T-cell (primary cell): Measurements from ENCODE around the gene CDK6. TPM values are rescaled to one million over a fixed set of nuclear protein-coding genes. Genes with fewer than 3 reads are reported as not detected.

ENCODE experiments used
- ATAC-seq, 4 experiments: fragments of 200-7000 bp in 3 of 4; fragments of 150-1000 bp in 1 of 4; cut with Tn5 transposase; replicated peaks in 1 of 4; 1 replicate in 3 of 4; 2 replicates in 1 of 4; pipeline ENCODE4 v1.10.0; 2021; ENCODE audit warnings: moderate library complexity in 3 of 4, mild to moderate bottlenecking in 2 of 4, moderate number of reproducible peaks in 1 of 4
- CTCF ChIA-PET, 2 donors: fragments of 300-600 bp; sonication (Branson Sonifier 250); formaldehyde crosslinking; loops; one replicate each; lab custom pipeline; 2022; ENCODE audit warnings: antibody characterized with exemption in 2 of 2; lab: Charles Lee
- POLR2A ChIA-PET, 2 donors: fragments of 300-600 bp; sonication (Branson Sonifier 250); formaldehyde crosslinking; loops; one replicate each; lab custom pipeline; 2022; ENCODE audit warnings: antibody characterized with exemption in 2 of 2; lab: Charles Lee
- DNase-seq, 35 experiments: peaks; one replicate each; pipeline versions ENCODE4 v3.0.0 to v3.0.0-alpha.2; 2013 to 2023
- H3K27ac ChIP-seq: one replicate; pipeline ENCODE4 v1.5.1; 2013; ENCODE audit warnings: low read length
- H3K27me3 ChIP-seq, 2 experiments: replicated peaks in 1 of 2; 1 replicate in 1 of 2; 2 replicates in 1 of 2; pipeline versions ENCODE4 v1.6.1 to v1.7.0; 2013; ENCODE audit warnings: low read length in 1 of 2, mixed read lengths in 1 of 2; ENCODE audit not compliant: control insufficient read depth in 2 of 2, insufficient read depth in 2 of 2; ENCODE audit errors: extremely low read depth in 1 of 2
- H3K36me3 ChIP-seq, 2 donors: 1 replicate in 1 of 2; 2 replicates in 1 of 2; pipeline versions ENCODE4 v1.6.1 to v1.7.0; 2013; ENCODE audit warnings: low read length in 1 of 2; ENCODE audit not compliant: control insufficient read depth in 2 of 2, insufficient read depth in 1 of 2; ENCODE audit errors: extremely low read depth in 1 of 2
- H3K4me1 ChIP-seq, 2 experiments: 1 replicate in 1 of 2; 2 replicates in 1 of 2; pipeline versions ENCODE4 v1.6.1 to v1.7.0; 2013; ENCODE audit warnings: low read length in 2 of 2, mixed read lengths in 1 of 2; ENCODE audit not compliant: insufficient read depth in 2 of 2, control insufficient read depth in 1 of 2; ENCODE audit errors: extremely low read depth in 1 of 2
- H3K4me3 ChIP-seq, 2 donors: 1 replicate in 1 of 2; 2 replicates in 1 of 2; pipeline versions ENCODE4 v1.5.1 to v1.7.0; 2013; ENCODE audit warnings: mild to moderate bottlenecking in 2 of 2, low read length in 1 of 2, moderate library complexity in 1 of 2; ENCODE audit not compliant: control insufficient read depth in 1 of 2; ENCODE audit errors: extremely low read depth in 1 of 2
- H3K9me3 ChIP-seq: 2 replicates; pipeline ENCODE4 v1.7.0; 2013
- H3K27ac Mint-ChIP-seq, 2 donors: one replicate each; pipeline ENCODE4 v1.8.0; 2020 to 2021; ENCODE audit warnings: mild to moderate bottlenecking in 2 of 2, mixed read lengths in 2 of 2
- H3K27me3 Mint-ChIP-seq, 2 donors: one replicate each; pipeline ENCODE4 v1.8.0; 2021 to 2022; ENCODE audit warnings: mixed read lengths in 2 of 2
- H3K36me3 Mint-ChIP-seq: one replicate; pipeline ENCODE4 v1.8.0; 2021; ENCODE audit warnings: mixed read lengths
- H3K4me1 Mint-ChIP-seq, 3 donors: one replicate each; pipeline ENCODE4 v1.8.0; 2020 to 2022; ENCODE audit warnings: mixed read lengths in 3 of 3, mild to moderate bottlenecking in 1 of 3
- H3K4me3 Mint-ChIP-seq, 3 donors: one replicate each; pipeline ENCODE4 v1.8.0; 2020 to 2022; ENCODE audit warnings: mild to moderate bottlenecking in 3 of 3, mixed read lengths in 3 of 3, moderate library complexity in 3 of 3
- H3K9me3 Mint-ChIP-seq, 3 donors: one replicate each; pipeline ENCODE4 v1.8.0; 2020 to 2022; ENCODE audit warnings: mixed read lengths in 3 of 3
- WGBS: methylation state at CpG from one replicate; pipeline ENCODE4 v1.1.5; 2013; ENCODE audit warnings: missing lambda C conversion rate; ENCODE audit not compliant: insufficient coverage; 5-methylcytosine and 5-hydroxymethylcytosine counted together
- total RNA-seq, 35 experiments: library from RNA in 6 of 35; stranded (reverse) in 6 of 35; fragments of 120-200 nt in 1 of 35; gene quantifications; one replicate each; pipeline versions ENCODE4 v1.2.1 to v1.2.4 and lab custom pipeline; 2013 to 2026

The CDK6 gene
- total RNA-seq, 5 donors from 2014 or later (not counting 1 experiment from before 2014, with no cell fraction given), result 29.8 to 107 (median 43.9) TPM

GRCh38 chr7:92754919-92755581 is 81.3 kb downstream of the CDK6 start:
- CTCF ChIA-PET, result interaction anchor here (0.7 to 1.4 kb wide), 3 partner anchors 10 to 368 kb away, joined by 3 to 5 read pairs (median 3); no protein-coding TSS in a partner anchor
- Mint-ChIP-seq H3K27ac (no peak overlapping the region), H3K36me3 (peaks cover 48% of the 10 kb centered on the region)

DNA sequence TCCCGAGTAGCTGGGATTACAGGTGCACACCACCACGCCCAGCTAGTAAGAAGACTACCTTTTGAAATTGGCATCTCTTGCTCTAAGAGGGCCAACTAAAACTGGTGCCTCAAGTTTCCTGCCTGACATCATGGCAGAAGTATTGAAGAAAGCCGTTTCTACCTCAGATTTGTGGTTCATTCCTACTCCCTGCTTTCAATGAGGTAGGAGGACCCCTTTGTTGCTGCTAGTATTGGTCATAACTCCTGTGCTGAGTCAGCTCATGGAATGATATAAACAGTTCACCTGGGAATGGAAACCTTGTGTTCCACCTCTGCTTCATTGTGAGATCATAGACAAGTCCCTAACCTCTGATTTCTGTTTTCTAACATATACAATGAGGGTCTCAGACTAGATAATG is 82.8 kb downstream of the CDK6 start:
- WGBS, result no CpG with 5 or more reads among the region's 3 CpGs
- H3K9me3 ChIP-seq, result no peaks in the 10 kb centered on the region
- H3K4me3 ChIP-seq, result no peak overlapping the region
- H3K27ac Mint-ChIP-seq, result no peak overlapping the region
- ChIA-PET POLR2A (no interaction called here), CTCF (no interaction called here)
- H3K4me3 Mint-ChIP-seq, result no peak overlapping the region
- H3K4me1 Mint-ChIP-seq, result peaks cover 32 to 52% (median 44%) of the 10 kb centered on the region in 3 donors
- DNase-seq, result no peak
- H3K9me3 Mint-ChIP-seq, result no peaks in the 10 kb centered on the region
- H3K36me3 Mint-ChIP-seq, result peaks cover 43% of the 10 kb centered on the region
- no peaks in the 10 kb centered on the region for H3K36me3 ChIP-seq
- no peak for ATAC-seq
- peaks cover 0 to 6% of the 10 kb centered on the region in 2 experiments for H3K4me1 ChIP-seq
- H3K27me3 Mint-ChIP-seq, result no peaks in the 10 kb centered on the region
- no peaks in the 10 kb centered on the region for H3K27me3 ChIP-seq
- no peak overlapping the region for H3K27ac ChIP-seq

More at GRCh38 chr7:92754919-92755581, 81.3 kb downstream of the CDK6 start:
- Mint-ChIP-seq H3K27me3 (no peaks in the 10 kb centered on the region), H3K9me3 (no peaks in the 10 kb centered on the region), H3K4me3 (no peak overlapping the region), H3K4me1 (peaks cover 26 to 46% (median 31%) of the 10 kb centered on the region in 3 donors)
- peaks cover 0 to 6% of the 10 kb centered on the region in 2 experiments for H3K4me1 ChIP-seq
- 73% methylated on average over 5 of the region's 9 CpGs for WGBS
- no peak overlapping the region for H3K4me3 ChIP-seq
- H3K27me3 ChIP-seq, result no peaks in the 10 kb centered on the region
- no peak overlapping the region for H3K27ac ChIP-seq
- DNase-seq (no peak), ATAC-seq (no peak)
- no peaks in the 10 kb centered on the region for H3K9me3 ChIP-seq
- POLR2A ChIA-PET, result interaction anchor here in 1 of 2 donors (0.6 kb wide), 1 partner anchor 41 kb away, joined by 3 read pairs; no protein-coding TSS in a partner anchor
- H3K36me3 ChIP-seq, result peaks cover 0 to 5% of the 10 kb centered on the region in 2 donors

GRCh38 chr7:92751902-92752901 is 84.2 kb downstream of the CDK6 start:
- H3K4me3 Mint-ChIP-seq, result no peak overlapping the region
- Histone ChIP-seq H3K9me3 (no peaks in the 10 kb centered on the region), H3K36me3 (no peaks in the 10 kb centered on the region), H3K4me3 (no peak overlapping the region), H3K27ac (no peak overlapping the region), H3K4me1 (peaks cover 0 to 6% of the 10 kb centered on the region in 2 experiments), H3K27me3 (no peaks in the 10 kb centered on the region)
- 100% methylated on average over 1 of the region's 4 CpGs for WGBS
- no peaks in the 10 kb centered on the region for H3K9me3 Mint-ChIP-seq
- POLR2A ChIA-PET, result no interaction called here
- DNase-seq (no peak), ATAC-seq (no peak)
- H3K27me3 Mint-ChIP-seq, result no peaks in the 10 kb centered on the region
- H3K4me1 Mint-ChIP-seq, result peaks cover 37 to 54% (median 54%) of the 10 kb centered on the region in 3 donors
- H3K36me3 Mint-ChIP-seq, result peaks cover 37% of the 10 kb centered on the region
- no peak overlapping the region for H3K27ac Mint-ChIP-seq
- CTCF ChIA-PET, result no interaction called here

- ChIA-PET CTCF (no interaction called here), POLR2A (no interaction called here)
- ATAC-seq (no peak), DNase-seq (no peak)
- H3K4me3 ChIP-seq, result no peak overlapping the region
- H3K27me3 Mint-ChIP-seq, result no peaks in the 10 kb centered on the region
- H3K9me3 Mint-ChIP-seq, result no peaks in the 10 kb centered on the region
- no peaks in the 10 kb centered on the region for H3K36me3 ChIP-seq
- H3K27me3 ChIP-seq, result no peaks in the 10 kb centered on the region
- peaks cover 33% of the 10 kb centered on the region for H3K36me3 Mint-ChIP-seq
- no peak overlapping the region for H3K27ac Mint-ChIP-seq
- H3K4me3 Mint-ChIP-seq, result no peak overlapping the region
- peaks cover 0 to 6% of the 10 kb centered on the region in 2 experiments for H3K4me1 ChIP-seq
- no CpG with 5 or more reads among the region's 6 CpGs for WGBS
- peaks cover 37 to 53% (median 47%) of the 10 kb centered on the region in 3 donors for H3K4me1 Mint-ChIP-seq
- no peaks in the 10 kb centered on the region for H3K9me3 ChIP-seq
- no peak overlapping the region for H3K27ac ChIP-seq
Measured at GRCh38 chr7:92750946-92751345, 85.4 kb downstream of the CDK6 start.

DNA sequence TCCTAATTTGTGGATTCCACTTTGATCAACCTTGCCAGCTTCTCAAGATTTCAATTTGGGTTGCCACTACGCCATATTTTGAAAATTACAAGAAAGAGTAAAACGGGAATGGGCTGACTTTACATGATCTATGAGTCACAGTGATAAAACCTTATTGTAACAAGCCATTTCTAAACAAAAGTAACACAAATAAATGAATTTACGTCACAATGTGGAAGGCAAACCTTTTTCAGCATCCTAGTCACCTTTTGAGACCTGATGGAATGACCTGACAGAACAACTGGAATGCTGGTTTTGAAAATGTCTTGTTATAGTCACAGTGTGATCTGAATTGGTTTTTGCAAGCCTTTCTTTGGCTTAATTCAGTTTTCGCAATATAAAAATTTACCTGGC is 85.9 kb downstream of the CDK6 start:
- DNase-seq (no peak), ATAC-seq (no peak)
- Histone ChIP-seq H3K27me3 (no peaks in the 10 kb centered on the region), H3K27ac (no peak overlapping the region), H3K4me1 (peaks cover 0 to 3% of the 10 kb centered on the region in 2 experiments), H3K4me3 (no peak overlapping the region), H3K9me3 (no peaks in the 10 kb centered on the region), H3K36me3 (no peaks in the 10 kb centered on the region)
- WGBS, result no CpG with 5 or more reads among the region's 4 CpGs
- Mint-ChIP-seq H3K4me1 (peaks cover 34 to 49% (median 48%) of the 10 kb centered on the region in 3 donors), H3K9me3 (no peaks in the 10 kb centered on the region), H3K27ac (no peak overlapping the region), H3K4me3 (no peak overlapping the region), H3K27me3 (no peaks in the 10 kb centered on the region), H3K36me3 (peaks cover 34% of the 10 kb centered on the region)
- CTCF ChIA-PET, result no interaction called here
- POLR2A ChIA-PET, result interaction anchor here in 1 of 2 donors (0.5 kb wide), 1 partner anchor 214 kb away, joined by 3 read pairs; no protein-coding TSS in a partner anchor

GRCh38 chr7:92749832-92750446 is 86.4 kb downstream of the CDK6 start:
- H3K4me3 ChIP-seq, result no peak overlapping the region
- DNase-seq (no peak), ATAC-seq (no peak)
- no CpG with 5 or more reads among the region's 2 CpGs for WGBS
- H3K9me3 Mint-ChIP-seq, result no peaks in the 10 kb centered on the region
- H3K27me3 Mint-ChIP-seq, result no peaks in the 10 kb centered on the region
- peaks cover 29 to 46% (median 44%) of the 10 kb centered on the region in 3 donors for H3K4me1 Mint-ChIP-seq
- peaks cover 33% of the 10 kb centered on the region for H3K36me3 Mint-ChIP-seq
- H3K27ac ChIP-seq, result no peak overlapping the region
- ChIA-PET POLR2A (interaction anchor here in 1 of 2 donors (0.5 kb wide), 1 partner anchor 214 kb away, joined by 3 read pairs; no protein-coding TSS in a partner anchor), CTCF (no interaction called here)
- H3K36me3 ChIP-seq, result no peaks in the 10 kb centered on the region
- H3K9me3 ChIP-seq, result no peaks in the 10 kb centered on the region
- no peaks in the 10 kb centered on the region for H3K27me3 ChIP-seq
- H3K27ac Mint-ChIP-seq, result no peak overlapping the region
- H3K4me1 ChIP-seq, result no peaks in the 10 kb centered on the region
- H3K4me3 Mint-ChIP-seq, result no peak overlapping the region
